NCI-H2196 (cell line): Measurements from ENCODE around the gene CA10.

Experiments used
- DNase-seq: peaks from one replicate; lab custom pipeline; 2025; ENCODE audit not compliant: unreplicated experiment; lab: John Stamatoyannopoulos, UW

Gene CA10

DNA sequence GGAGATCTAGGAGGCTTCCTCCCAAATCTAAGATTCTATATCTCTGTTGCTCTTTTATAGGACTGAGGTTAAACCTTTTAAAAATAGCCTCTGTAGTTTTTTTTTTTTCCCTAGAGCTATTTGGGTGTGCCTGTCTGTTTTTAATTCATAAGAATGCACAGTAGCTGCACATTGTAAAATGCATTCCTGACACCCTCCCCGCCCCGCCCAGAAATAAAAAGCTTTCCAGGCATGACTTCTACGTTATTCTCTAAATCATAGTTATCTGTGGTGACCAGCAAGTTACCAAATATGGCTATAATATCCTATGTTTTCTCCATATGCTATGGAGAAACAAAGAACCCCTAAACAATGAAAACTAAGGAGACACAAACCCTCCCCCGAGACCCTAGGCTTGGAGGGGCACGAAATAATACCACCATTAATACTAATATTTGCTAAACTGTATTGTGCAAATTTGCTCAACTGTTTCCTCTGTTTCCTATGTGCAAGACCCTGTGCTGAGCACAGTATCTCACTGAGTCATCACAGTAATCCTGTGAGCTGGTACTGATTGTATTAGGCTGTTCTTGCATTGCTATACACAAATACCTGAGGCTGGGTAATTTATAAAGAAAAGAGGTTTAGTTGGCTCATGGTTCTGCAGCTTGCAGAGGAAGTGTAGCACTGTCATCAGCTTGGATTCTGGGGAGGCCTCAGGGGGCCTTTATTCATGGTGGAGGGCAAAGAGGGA is 388.3 kb downstream of the CA10 start:
- DNase-seq, result no peak

- no peak for DNase-seq
These were observed 389.3 kb downstream of the CA10 start for GRCh38 chr17:51769231-51769630.

- DNase-seq, result no peak
These were observed 389.8 kb downstream of the CA10 start for GRCh38 chr17:51768706-51769105.

DNA sequence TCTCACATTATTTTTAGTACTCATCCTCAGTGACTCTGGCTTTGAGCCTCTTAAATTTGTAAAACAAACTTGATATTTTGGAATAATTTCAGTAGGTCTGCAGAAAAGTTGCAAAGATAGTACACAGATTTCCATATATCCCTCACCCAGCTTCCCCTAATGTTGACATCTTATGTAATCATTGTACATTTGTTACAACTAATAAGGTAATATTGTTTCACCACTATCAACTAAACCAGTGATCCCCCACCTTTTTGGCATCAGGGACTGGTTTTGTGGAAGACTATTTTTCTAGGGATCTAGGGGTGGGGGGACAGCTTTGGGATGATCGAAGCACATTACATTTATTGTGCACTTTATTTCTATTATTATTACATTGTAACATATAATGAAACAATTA is 391.2 kb downstream of the CA10 start:
- no peak for DNase-seq

DNA sequence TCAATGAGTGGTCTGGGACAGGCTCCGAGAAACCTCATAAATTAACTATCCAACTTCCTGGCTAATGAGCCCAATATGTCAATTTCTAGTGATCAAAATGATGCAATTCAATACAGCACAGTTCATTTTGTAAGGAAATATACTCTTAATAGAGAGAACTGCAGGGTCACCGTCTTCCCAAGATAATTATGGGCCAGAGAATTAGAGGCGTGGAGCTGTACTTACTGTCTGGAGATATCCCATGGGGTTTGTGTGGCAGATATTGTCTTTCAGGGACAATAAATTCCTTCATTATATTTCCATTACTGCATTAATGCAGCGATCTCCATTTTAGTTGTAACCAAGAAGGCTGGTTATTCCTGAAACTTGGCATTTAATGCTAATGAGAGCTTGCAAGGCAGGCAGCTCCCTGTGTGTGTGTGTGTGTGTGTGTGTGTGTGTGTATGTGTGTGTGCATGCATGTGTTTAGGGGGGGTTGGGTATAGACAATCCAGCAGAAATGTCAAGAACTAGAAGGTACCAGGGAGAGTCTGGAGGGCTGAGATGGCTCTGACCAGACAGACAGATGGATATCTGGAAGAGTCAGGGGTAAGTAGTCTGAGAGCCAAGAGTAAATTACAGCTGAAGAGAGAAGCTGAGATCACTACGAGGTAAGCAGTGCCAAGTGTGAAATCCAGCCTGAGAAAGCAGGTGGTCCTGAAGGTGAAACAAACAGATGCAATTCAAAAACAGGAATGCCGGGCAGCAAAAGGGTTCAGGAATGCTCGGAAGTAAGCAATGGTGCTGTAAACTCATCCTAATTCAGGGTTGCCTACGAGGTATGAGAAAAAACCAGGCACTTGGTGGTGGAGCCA is 393.0 kb downstream of the CA10 start:
- peak; percentile 8 for DNase-seq

GRCh38 chr17:51764387-51764971 is 394.0 kb downstream of the CA10 start:
- DNase-seq, result peak; percentile 75

GRCh38 chr17:51763058-51763457 is 395.5 kb downstream of the CA10 start:
- DNase-seq, result no peak

GRCh38 chr17:51761105-51761504 is 397.4 kb downstream of the CA10 start:
- peak; percentile 38 for DNase-seq

DNA sequence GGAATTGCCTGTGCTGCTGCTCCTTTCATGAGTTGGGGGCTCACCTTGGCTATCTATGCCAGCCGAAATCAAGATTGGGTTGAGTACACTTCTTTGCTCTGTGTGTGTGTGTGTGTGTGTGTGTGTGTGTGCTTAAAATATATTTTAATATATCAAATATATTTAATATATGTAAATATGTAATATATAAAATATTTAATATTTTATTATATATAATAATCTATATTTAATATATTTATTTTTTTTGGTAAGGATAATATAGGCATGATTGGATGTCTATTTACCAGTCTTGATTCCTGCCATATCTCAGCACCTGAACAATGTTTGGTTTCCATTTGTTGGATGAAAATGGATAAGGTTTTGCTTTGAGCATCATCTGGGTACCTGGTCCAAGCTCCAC is 399.3 kb downstream of the CA10 start:
- DNase-seq, result no peak

- DNase-seq, result peak; percentile 15
These were observed 407.4 kb downstream of the CA10 start for GRCh38 chr17:51751072-51751471.

DNA sequence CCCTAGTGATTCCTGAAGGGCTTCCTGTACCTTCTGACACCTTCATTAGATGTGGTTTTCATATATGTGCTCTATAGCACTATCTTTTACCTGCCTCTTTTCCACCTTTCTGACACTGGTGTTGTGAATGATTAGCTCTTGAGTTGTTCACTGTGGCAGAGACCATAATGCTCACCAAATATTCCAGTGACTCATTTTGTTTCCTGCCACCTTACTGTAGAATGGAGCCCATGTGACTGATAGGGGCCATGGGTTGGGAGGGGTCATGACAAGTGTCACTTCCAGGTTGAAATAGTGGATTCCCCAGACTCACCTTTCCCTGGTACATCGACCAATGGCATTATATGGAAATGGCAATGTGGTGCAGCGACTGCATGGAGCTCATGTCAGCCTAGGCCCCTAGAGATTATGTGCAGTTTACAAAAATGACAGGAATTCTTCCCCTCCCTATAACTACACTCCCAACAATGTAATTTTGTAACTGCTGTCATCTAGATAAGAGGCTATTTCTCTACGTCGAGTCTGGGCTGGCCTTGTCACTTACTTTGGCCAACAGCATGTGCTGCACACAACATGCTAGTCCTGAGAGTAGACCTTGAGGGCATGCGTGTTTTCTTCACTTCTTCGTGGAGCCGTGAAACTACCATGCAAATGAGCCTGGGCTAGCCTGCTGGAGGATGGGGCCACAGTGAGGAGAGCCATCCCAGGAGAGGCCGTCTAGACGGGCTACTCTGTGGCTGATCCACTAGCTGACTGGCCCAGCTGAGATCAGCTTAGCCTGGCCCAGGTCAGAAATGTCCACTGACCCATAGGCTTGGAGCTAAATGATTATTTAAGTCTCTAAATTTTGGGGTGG is 409.5 kb downstream of the CA10 start:
- DNase-seq, result no peak

- no peak for DNase-seq
These were observed 412.1 kb downstream of the CA10 start for GRCh38 chr17:51746421-51746820.

DNA sequence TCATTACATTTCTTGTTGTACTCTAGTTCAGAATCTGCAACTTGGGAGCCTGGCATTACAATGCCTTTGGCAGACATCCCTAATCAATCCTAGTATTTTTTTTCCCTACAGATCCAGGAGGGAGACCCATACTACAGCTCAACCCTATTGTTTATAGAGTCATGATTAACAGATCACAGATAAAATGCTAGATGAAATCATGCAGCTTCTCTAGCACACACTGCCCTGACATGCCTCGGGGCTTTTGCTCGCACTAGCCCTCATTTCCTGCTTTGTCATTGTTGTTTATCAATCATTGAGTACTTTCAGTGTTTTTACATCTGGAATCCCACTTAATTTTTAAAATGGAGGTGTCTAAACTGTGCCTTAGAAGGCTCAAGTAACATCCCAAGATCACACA is 412.5 kb downstream of the CA10 start:
- no peak for DNase-seq

GRCh38 chr17:51743477-51743876 is 415.0 kb downstream of the CA10 start:
- DNase-seq, result no peak

- no peak for DNase-seq
These were observed 415.9 kb downstream of the CA10 start for GRCh38 chr17:51742571-51742970.

DNA sequence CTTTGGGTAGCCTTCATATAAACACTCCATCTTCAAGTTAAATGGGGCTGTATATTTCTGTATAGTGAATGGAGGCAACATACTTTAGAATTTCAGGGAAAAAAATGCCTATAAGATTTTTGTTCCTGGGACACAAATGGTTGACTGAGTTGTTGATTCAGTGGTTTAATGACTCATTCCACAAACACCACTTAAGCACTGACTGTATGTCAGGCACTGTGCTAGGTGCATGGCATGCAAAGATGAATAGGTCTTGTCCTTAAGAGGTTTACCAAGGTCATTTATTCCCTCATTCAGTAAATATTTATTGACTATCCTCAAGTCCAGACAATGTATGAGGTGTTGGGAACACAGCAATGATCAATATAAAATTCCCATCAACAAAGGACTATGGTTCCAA is 417.1 kb downstream of the CA10 start:
- DNase-seq, result no peak

GRCh38 chr17:51740531-51740930 is 418.0 kb downstream of the CA10 start:
- DNase-seq, result no peak

DNA sequence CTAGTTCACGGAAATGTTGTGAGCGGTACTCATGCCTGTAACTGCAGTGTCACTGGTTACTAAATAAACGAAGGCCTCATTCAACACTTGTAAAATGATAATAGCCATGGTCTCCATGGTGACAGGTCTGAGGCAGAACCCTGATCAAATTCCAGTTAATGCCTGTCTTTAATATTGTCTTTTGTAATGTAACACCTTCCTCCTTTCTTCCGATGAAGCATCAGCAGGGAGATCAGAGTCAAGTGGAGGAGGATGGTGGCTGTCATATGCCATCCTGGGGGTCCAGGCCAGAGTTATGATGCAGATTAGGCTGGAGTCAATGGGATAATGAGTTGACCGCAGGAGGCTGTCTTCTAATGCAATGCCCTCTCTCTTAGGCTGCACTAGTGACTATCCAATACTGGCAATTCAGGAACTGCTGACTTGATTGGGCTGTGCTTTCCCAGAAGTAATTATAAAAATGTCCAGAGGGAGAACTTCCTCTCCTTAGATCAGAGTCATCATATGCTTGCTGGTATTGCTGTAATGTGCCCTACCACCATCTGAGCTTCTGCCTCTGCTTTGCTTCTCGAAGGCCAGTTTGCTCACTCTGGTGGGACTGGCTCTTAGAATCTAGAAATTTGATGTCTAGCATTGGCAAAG is 419.1 kb downstream of the CA10 start:
- peak; percentile 89 for DNase-seq

GRCh38 chr17:51736356-51736755 is 422.2 kb downstream of the CA10 start:
- DNase-seq, result no peak

DNA sequence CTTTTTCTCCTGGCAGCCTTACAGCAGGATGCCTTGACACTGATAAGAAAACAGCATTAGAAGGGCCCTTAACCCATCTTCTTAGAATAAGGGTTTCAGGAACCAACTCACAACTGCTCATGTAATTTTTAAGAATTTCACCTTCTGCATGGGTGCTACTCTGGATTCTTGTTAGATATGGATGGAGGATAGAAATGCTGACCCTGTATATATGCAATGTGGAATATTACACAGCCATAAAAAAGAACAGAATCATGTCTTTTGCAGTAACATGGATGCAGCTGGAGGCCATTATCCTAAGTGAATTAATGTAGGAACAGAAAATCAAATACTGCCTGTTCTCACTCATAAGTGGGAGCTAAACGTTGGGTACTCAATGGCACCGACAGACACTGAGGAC is 423.5 kb downstream of the CA10 start:
- DNase-seq, result no peak

DNA sequence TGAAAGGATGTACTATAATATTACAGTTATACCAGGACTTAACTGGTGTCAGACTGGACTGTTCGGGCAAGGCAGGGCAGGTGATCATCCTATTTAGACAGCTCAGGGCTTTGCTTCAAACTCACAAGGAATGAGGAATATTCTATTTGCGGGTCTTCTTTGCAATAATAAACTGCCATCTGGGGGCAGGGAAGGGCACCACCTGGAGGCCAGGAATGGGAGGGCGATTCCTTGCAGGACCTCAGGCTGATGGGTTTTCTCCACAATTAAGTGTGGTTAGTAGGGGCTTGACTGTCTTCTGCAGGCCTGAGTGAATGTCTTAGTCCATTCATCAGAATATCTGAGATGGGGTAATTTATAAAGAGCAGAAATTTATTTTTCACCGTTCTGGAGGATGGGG is 424.1 kb downstream of the CA10 start:
- no peak for DNase-seq
